ENCODE measurements around the gene IGSF9B. TPM values are rescaled to one million over a fixed set of nuclear protein-coding genes. Genes with fewer than 3 reads are reported as not detected.

The IGSF9B gene
- total RNA-seq, 2 experiments from 2014 or later: 124 to 136 TPM

GRCh38 chr11:133980665-133981064 is 23.9 kb upstream of the IGSF9B start:
- ChIA-PET POLR2A (interaction anchor here (0.9 kb wide), 1 partner anchor 9 kb away, joined by 3 read pairs; no protein-coding TSS in a partner anchor), CTCF (interaction anchor here (0.7 to 1.0 kb wide), 2 partner anchors 53 to 69 kb away, joined by 3 read pairs; no protein-coding TSS in a partner anchor)
- ATAC-seq: no peak
- Mint-ChIP-seq H3K9me3 (no peaks in the 10 kb centered on the region), H3K36me3 (ENCODE audit: low read depth) (no peaks in the 10 kb centered on the region), H3K4me3 (no peak overlapping the region), H3K4me1 (ENCODE audit: low read depth) (peaks cover 6% of the 10 kb centered on the region), H3K27me3 (peaks cover 2% of the 10 kb centered on the region), H3K27ac (no peak overlapping the region)
- intact Hi-C loops (cut with micrococcal nuclease): no loop called here
- no peak for DNase-seq
- TF ChIP-seq, protein P1, sequence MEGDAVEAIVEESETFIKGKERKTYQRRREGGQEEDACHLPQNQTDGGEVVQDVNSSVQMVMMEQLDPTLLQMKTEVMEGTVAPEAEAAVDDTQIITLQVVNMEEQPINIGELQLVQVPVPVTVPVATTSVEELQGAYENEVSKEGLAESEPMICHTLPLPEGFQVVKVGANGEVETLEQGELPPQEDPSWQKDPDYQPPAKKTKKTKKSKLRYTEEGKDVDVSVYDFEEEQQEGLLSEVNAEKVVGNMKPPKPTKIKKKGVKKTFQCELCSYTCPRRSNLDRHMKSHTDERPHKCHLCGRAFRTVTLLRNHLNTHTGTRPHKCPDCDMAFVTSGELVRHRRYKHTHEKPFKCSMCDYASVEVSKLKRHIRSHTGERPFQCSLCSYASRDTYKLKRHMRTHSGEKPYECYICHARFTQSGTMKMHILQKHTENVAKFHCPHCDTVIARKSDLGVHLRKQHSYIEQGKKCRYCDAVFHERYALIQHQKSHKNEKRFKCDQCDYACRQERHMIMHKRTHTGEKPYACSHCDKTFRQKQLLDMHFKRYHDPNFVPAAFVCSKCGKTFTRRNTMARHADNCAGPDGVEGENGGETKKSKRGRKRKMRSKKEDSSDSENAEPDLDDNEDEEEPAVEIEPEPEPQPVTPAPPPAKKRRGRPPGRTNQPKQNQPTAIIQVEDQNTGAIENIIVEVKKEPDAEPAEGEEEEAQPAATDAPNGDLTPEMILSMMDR (IDR thresholded peaks at IDR 0.05): no peak

GRCh38 chr11:133978794-133979193 is 22.0 kb upstream of the IGSF9B start:
- TF ChIP-seq, protein P1 (IDR thresholded peaks at IDR 0.05): no peak
- peaks cover 6% of the 10 kb centered on the region for H3K4me1 Mint-ChIP-seq (ENCODE audit: low read depth)
- ChIA-PET POLR2A (no interaction called here), CTCF (no interaction called here)
- H3K27ac Mint-ChIP-seq: no peak overlapping the region
- H3K4me3 Mint-ChIP-seq: no peak overlapping the region
- peaks cover 3% of the 10 kb centered on the region for H3K27me3 Mint-ChIP-seq
- no peaks in the 10 kb centered on the region for H3K9me3 Mint-ChIP-seq
- no peaks in the 10 kb centered on the region for H3K36me3 Mint-ChIP-seq (ENCODE audit: low read depth)
- DNase-seq (no peak), ATAC-seq (peak; percentile 62)
- intact Hi-C loops (cut with micrococcal nuclease): no loop called here

DNA sequence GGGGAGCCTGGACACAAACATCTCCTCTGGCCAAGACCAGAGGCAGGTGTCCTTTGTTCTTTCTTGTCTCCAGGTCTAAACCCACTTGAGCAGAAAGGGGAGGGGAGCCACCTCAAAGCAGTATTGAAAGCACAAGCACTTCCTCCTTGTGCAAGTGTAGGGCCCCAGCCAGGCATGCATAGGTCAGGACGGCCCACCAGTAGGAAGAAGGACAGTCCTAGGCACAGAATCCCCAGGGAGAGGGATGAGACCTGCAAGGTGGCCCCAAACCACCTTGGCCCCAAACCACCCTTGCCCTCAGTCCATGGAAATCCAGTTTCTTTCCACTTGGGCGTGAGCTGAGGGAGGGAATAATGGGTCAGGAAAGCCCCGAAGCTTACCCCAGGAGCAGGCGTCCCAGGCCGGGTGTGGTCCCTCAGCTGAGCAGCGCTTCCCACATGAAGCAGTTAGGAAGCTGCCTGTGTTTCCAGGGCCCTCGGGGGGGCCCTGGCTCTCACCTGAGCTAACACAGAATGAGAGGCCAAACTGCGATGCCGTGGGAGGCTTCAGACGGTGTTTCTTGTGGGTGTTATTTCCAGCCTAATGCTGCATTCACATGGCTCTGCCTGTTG is 20.4 kb upstream of the IGSF9B start:
- no peak overlapping the region for H3K4me3 Mint-ChIP-seq
- TF ChIP-seq, protein P1 (IDR thresholded peaks at IDR 0.05): no peak
- DNase-seq: peak; percentile 46
- no peaks in the 10 kb centered on the region for H3K9me3 Mint-ChIP-seq
- intact Hi-C loops (cut with micrococcal nuclease): no loop called here
- ChIA-PET CTCF (no interaction called here), POLR2A (no interaction called here)
- peak; percentile 90 for ATAC-seq
- peaks cover 6% of the 10 kb centered on the region for H3K4me1 Mint-ChIP-seq (ENCODE audit: low read depth)
- no peaks in the 10 kb centered on the region for H3K36me3 Mint-ChIP-seq (ENCODE audit: low read depth)
- peaks cover 2% of the 10 kb centered on the region for H3K27me3 Mint-ChIP-seq
- no peak overlapping the region for H3K27ac Mint-ChIP-seq

- H3K4me1 Mint-ChIP-seq (ENCODE audit: low read depth): peaks cover 6% of the 10 kb centered on the region
- DNase-seq: no peak
- ChIA-PET CTCF (no interaction called here), POLR2A (no interaction called here)
- intact Hi-C loops (cut with micrococcal nuclease): no loop called here
- H3K36me3 Mint-ChIP-seq (ENCODE audit: low read depth): no peaks in the 10 kb centered on the region
- H3K9me3 Mint-ChIP-seq: no peaks in the 10 kb centered on the region
- TF ChIP-seq, protein P1 (IDR thresholded peaks at IDR 0.05): no peak
- no peak overlapping the region for H3K27ac Mint-ChIP-seq
- peaks cover 2% of the 10 kb centered on the region for H3K27me3 Mint-ChIP-seq
- H3K4me3 Mint-ChIP-seq: no peak overlapping the region
- no peak for ATAC-seq
These were observed 18.7 kb upstream of the IGSF9B start for GRCh38 chr11:133975488-133975849.

DNA sequence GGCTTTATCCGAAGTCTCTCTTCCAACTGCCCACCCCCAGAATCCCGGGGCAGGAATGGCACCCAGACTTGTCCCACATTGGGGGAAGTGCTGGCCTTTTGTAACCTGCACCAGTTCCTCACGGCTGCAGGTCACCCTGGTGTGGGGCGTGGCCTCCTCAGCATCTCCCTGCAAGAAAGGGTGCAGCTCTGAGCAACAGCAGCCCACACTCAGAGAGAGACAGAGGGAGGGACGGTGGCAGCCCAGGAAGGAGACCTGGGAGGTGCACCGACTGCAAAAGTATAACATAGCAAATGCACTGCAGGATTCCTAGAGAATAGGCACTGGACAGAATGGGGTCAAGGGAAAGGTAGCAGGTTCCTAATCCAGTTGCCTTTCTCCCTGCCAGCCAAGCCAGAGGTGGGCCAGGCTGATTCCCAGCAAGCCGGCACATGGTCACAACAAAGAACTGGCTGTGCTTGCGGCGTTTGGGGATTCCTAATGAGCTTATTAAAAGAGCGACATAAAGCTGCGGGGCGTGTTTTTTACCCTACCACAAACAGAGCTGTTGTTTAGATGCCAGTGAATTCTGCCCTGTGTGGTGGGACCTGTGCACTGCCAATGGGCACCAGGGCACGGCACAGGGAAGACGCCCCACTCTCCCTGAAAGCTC is 18.2 kb upstream of the IGSF9B start:
- intact Hi-C loops (cut with micrococcal nuclease): no loop called here
- TF ChIP-seq, protein P1 (IDR thresholded peaks at IDR 0.05): no peak
- no peak for ATAC-seq
- H3K27me3 Mint-ChIP-seq: peaks cover 2% of the 10 kb centered on the region
- H3K4me1 Mint-ChIP-seq (ENCODE audit: low read depth): peaks cover 6% of the 10 kb centered on the region
- no peak for DNase-seq
- no peak overlapping the region for H3K4me3 Mint-ChIP-seq
- ChIA-PET CTCF (no interaction called here), POLR2A (no interaction called here)
- no peaks in the 10 kb centered on the region for H3K36me3 Mint-ChIP-seq (ENCODE audit: low read depth)
- H3K27ac Mint-ChIP-seq: no peak overlapping the region
- H3K9me3 Mint-ChIP-seq: no peaks in the 10 kb centered on the region
